ENCODE results near the gene GBX1. TPM values are rescaled to one million over a fixed set of nuclear protein-coding genes. Genes with fewer than 3 reads are reported as not detected.

The GBX1 gene
- polyA plus RNA-seq, 5 donors = 0.14 to 0.26 TPM; not detected in 3

- no peak for DNase-seq
Measured at GRCh38 chr7:151194188-151194587, 26.7 kb upstream of the GBX1 start.

- no peak for DNase-seq
Measured at GRCh38 chr7:151193203-151193978, 25.9 kb upstream of the GBX1 start.

GRCh38 chr7:151192002-151192539, 24.6 kb upstream of the GBX1 start:
- DNase-seq = no peak

GRCh38 chr7:151191544-151191943, 24.1 kb upstream of the GBX1 start:
- DNase-seq = no peak

- DNase-seq = no peak
Measured at GRCh38 chr7:151189038-151189437, 21.5 kb upstream of the GBX1 start.

- DNase-seq = no peak
Measured at GRCh38 chr7:151188252-151188542, 20.7 kb upstream of the GBX1 start.

- DNase-seq = no peak
Measured at GRCh38 chr7:151187409-151188251, 20.1 kb upstream of the GBX1 start.

- DNase-seq = no peak
Measured at GRCh38 chr7:151186640-151187408, 19.3 kb upstream of the GBX1 start, which contains the start of gene ASB10. ASB10 (minus strand) TSS chr7:151187250; CDS start chr7:151187130, 120 bp downstream.

GRCh38 chr7:151185762-151186639, 18.5 kb upstream of the GBX1 start:
- DNase-seq = no peak

GRCh38 chr7:151181011-151181431, 13.5 kb upstream of the GBX1 start:
- DNase-seq = no peak

GRCh38 chr7:151179946-151180345, 12.5 kb upstream of the GBX1 start:
- DNase-seq = no peak

GRCh38 chr7:151179287-151179860, 11.9 kb upstream of the GBX1 start:
- no peak for DNase-seq

GRCh38 chr7:151178831-151179230, 11.3 kb upstream of the GBX1 start:
- DNase-seq = no peak

GRCh38 chr7:151178236-151178635, 10.7 kb upstream of the GBX1 start:
- no peak for DNase-seq

- no peak for DNase-seq
Measured at GRCh38 chr7:151177310-151177709, 9.8 kb upstream of the GBX1 start.

GRCh38 chr7:151176401-151176800, 8.9 kb upstream of the GBX1 start:
- no peak for DNase-seq

GRCh38 chr7:151175793-151176311, 8.4 kb upstream of the GBX1 start:
- no peak for DNase-seq

- no peak for DNase-seq
Measured at GRCh38 chr7:151175047-151175792, 7.7 kb upstream of the GBX1 start.

- no peak for DNase-seq
Measured at GRCh38 chr7:151174246-151175046, 7.0 kb upstream of the GBX1 start.
